Measurements from ENCODE around the gene MAP7D1. TPM values are rescaled to one million over a fixed set of nuclear protein-coding genes. Genes with fewer than 3 reads are reported as not detected.
A peak's percentile ranks its signal among the peaks of the same experiment; 100 is the strongest.

Gene MAP7D1
- total RNA-seq, 1 donor from 2014 or later, result 71.0 TPM

- no peak overlapping the region for H3K4me3 ChIP-seq (ENCODE audit: low read length in 3 of 3)
- peaks cover 0 to 11% (median 0%) of the 10 kb centered on the region in 3 donors for H3K4me1 ChIP-seq (ENCODE audit: control insufficient read depth in 3 of 3, insufficient read depth in 3 of 3, low read length in 3 of 3)
- H3K9me3 ChIP-seq (ENCODE audit: control insufficient read depth in 3 of 3, low read length in 3 of 3), result no peaks in the 10 kb centered on the region
- no peak overlapping the region for H3K9ac ChIP-seq (ENCODE audit: low read depth in 1 of 3, low read length in 3 of 3)
- H3K36me3 ChIP-seq (ENCODE audit: control insufficient read depth in 3 of 3, insufficient read depth in 3 of 3, low read length in 3 of 3), result no peaks in the 10 kb centered on the region
- H3K27me3 ChIP-seq (ENCODE audit: control insufficient read depth in 3 of 3, insufficient read depth in 3 of 3, low read length in 3 of 3), result peaks cover 0 to 4% (median 0%) of the 10 kb centered on the region in 3 donors
- H3K27ac ChIP-seq (ENCODE audit: low read depth, low read length), result no peak overlapping the region
Observed at GRCh38 chr1:36116901-36117300, 39.1 kb upstream of the MAP7D1 start.

DNA sequence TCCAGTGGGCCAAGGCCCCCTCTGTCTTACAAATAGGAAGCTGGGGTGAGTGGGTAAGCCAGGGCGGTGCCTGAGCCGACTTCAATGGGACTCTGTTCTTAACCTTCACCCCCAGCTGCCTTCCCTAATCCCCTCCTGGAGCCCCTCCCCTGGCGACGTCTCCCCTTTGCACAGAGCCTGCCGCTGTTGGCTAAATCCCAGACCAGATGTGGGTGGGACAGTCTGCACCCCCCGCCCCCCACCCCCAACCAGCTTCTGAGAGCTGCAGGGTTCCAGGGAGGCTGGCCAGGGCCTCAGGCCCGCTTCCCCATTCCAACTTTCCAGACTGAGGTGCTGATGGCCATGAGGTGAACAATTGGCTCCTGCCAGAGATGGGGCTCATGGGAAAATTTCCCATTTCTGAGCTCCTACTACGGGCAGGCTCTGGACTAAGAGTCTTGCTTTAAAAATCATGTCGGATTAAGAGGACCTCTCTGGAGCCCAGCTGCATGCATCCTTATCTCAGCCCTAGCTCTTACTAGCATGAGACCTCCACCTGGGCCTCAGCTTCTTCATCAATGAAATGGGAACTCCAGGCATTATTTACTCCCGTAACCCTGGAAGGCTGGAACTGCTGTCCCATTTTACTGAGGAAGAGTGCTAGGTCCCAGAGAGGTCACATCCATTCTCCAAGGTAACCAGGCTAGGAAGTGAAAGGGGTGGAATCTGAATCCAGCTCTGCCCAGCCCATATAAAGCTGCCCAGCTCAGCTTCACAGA lies 37.3 kb upstream of the MAP7D1 start:
- Histone ChIP-seq H3K9me3 (ENCODE audit: control insufficient read depth in 3 of 3, low read length in 3 of 3) (no peaks in the 10 kb centered on the region), H3K36me3 (ENCODE audit: control insufficient read depth in 3 of 3, insufficient read depth in 3 of 3, low read length in 3 of 3) (no peaks in the 10 kb centered on the region), H3K4me3 (ENCODE audit: low read length in 3 of 3) (no peak overlapping the region), H3K4me1 (ENCODE audit: control insufficient read depth in 3 of 3, insufficient read depth in 3 of 3, low read length in 3 of 3) (peaks cover 0 to 11% (median 0%) of the 10 kb centered on the region in 3 donors), H3K9ac (ENCODE audit: low read depth in 1 of 3, low read length in 3 of 3) (no peak overlapping the region), H3K27ac (ENCODE audit: low read depth, low read length) (no peak overlapping the region), H3K27me3 (ENCODE audit: control insufficient read depth in 3 of 3, insufficient read depth in 3 of 3, low read length in 3 of 3) (peaks cover 0 to 4% (median 3%) of the 10 kb centered on the region in 3 donors)

DNA sequence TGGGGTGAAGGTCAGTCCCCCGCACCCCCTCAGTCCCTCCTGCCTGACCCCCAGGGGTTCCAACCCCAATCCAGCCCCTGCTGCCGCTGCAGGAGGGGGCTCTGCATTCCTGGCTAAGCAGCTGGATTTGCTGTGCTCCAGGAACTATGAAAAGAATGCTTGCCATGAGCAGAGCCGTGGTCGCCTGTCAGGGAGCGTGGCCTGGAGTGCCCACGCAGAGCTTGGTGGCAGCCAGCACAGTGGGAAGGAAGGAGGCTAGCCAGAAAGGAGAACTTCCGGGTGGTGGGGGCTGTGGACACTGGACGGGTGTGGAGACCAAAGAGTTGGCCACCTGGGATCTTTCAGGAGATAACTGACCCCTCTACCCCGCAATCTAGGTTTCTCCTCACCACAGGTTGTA lies 36.5 kb upstream of the MAP7D1 start:
- H3K9me3 ChIP-seq (ENCODE audit: control insufficient read depth in 3 of 3, low read length in 3 of 3), result no peaks in the 10 kb centered on the region
- no peaks in the 10 kb centered on the region for H3K36me3 ChIP-seq (ENCODE audit: control insufficient read depth in 3 of 3, insufficient read depth in 3 of 3, low read length in 3 of 3)
- H3K4me1 ChIP-seq (ENCODE audit: control insufficient read depth in 3 of 3, insufficient read depth in 3 of 3, low read length in 3 of 3), result peaks cover 0 to 11% (median 0%) of the 10 kb centered on the region in 3 donors
- H3K9ac ChIP-seq (ENCODE audit: low read depth in 1 of 3, low read length in 3 of 3), result no peak overlapping the region
- H3K27ac ChIP-seq (ENCODE audit: low read depth, low read length), result no peak overlapping the region
- H3K27me3 ChIP-seq (ENCODE audit: control insufficient read depth in 3 of 3, insufficient read depth in 3 of 3, low read length in 3 of 3), result peaks cover 6 to 10% (median 8%) of the 10 kb centered on the region in 3 donors
- no peak overlapping the region for H3K4me3 ChIP-seq (ENCODE audit: low read length in 3 of 3)

DNA sequence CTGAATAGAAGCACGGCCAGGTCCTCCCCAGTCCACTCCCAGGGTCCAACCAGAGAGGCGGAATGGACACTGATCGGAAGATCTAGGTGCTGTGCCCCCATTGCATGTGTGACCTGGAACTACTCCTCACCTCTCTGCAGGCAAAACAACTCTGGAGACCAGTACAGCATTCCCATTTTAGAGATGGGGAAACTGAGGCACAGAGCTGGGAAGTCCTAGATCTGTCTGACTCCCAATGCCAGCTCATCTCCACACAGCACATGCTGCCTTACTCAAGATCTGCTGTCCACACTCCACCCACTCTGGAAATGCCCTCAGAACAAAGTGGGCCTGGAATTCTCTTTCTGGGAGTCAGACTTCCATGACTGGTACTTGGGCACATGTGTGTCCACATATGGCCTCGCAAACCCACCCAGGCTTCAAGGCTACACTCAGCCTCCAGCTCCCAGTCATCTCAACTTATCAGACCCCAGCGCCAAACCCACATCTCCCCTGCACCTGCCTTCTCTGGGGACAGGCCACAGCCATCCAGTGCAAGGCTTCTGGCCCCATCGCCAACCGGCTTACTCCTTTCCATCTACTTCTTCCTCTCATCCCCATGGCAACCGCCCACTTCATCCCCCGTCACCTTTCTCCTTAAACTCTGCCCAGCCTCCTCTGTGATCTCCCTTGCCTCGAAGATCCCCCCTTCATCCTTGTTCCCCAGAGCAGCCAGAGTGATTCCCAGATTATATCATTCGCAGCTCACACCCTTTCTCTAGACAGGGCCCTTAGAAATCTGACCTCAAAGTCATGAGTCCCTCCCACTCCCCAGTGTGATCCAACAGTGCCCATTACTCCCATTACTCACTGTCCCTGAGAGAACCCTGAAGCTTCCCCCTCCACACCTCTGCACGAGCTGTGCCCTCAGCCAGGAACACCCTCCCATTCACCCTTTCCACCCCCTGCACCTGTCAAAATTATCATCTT lies 33.6 kb upstream of the MAP7D1 start:
- Histone ChIP-seq H3K9me3 (ENCODE audit: control insufficient read depth in 3 of 3, low read length in 3 of 3) (no peaks in the 10 kb centered on the region), H3K27me3 (ENCODE audit: control insufficient read depth in 3 of 3, insufficient read depth in 3 of 3, low read length in 3 of 3) (peaks cover 19% of the 10 kb centered on the region in 3 donors), H3K4me3 (ENCODE audit: low read length in 3 of 3) (no peak overlapping the region), H3K36me3 (ENCODE audit: control insufficient read depth in 3 of 3, insufficient read depth in 3 of 3, low read length in 3 of 3) (no peaks in the 10 kb centered on the region), H3K27ac (ENCODE audit: low read depth, low read length) (no peak overlapping the region), H3K9ac (ENCODE audit: low read depth in 1 of 3, low read length in 3 of 3) (no peak overlapping the region), H3K4me1 (ENCODE audit: control insufficient read depth in 3 of 3, insufficient read depth in 3 of 3, low read length in 3 of 3) (peaks cover 2 to 8% (median 5%) of the 10 kb centered on the region in 3 donors)

- peaks cover 19% of the 10 kb centered on the region in 3 donors for H3K27me3 ChIP-seq (ENCODE audit: control insufficient read depth in 3 of 3, insufficient read depth in 3 of 3, low read length in 3 of 3)
- H3K9me3 ChIP-seq (ENCODE audit: control insufficient read depth in 3 of 3, low read length in 3 of 3), result no peaks in the 10 kb centered on the region
- H3K4me1 ChIP-seq (ENCODE audit: control insufficient read depth in 3 of 3, insufficient read depth in 3 of 3, low read length in 3 of 3), result peaks cover 2 to 8% (median 5%) of the 10 kb centered on the region in 3 donors
- H3K27ac ChIP-seq (ENCODE audit: low read depth, low read length), result no peak overlapping the region
- H3K9ac ChIP-seq (ENCODE audit: low read depth in 1 of 3, low read length in 3 of 3), result no peak overlapping the region
- H3K36me3 ChIP-seq (ENCODE audit: control insufficient read depth in 3 of 3, insufficient read depth in 3 of 3, low read length in 3 of 3), result no peaks in the 10 kb centered on the region
- H3K4me3 ChIP-seq (ENCODE audit: low read length in 3 of 3), result no peak overlapping the region
Observed at GRCh38 chr1:36123356-36123755, 32.6 kb upstream of the MAP7D1 start.

DNA sequence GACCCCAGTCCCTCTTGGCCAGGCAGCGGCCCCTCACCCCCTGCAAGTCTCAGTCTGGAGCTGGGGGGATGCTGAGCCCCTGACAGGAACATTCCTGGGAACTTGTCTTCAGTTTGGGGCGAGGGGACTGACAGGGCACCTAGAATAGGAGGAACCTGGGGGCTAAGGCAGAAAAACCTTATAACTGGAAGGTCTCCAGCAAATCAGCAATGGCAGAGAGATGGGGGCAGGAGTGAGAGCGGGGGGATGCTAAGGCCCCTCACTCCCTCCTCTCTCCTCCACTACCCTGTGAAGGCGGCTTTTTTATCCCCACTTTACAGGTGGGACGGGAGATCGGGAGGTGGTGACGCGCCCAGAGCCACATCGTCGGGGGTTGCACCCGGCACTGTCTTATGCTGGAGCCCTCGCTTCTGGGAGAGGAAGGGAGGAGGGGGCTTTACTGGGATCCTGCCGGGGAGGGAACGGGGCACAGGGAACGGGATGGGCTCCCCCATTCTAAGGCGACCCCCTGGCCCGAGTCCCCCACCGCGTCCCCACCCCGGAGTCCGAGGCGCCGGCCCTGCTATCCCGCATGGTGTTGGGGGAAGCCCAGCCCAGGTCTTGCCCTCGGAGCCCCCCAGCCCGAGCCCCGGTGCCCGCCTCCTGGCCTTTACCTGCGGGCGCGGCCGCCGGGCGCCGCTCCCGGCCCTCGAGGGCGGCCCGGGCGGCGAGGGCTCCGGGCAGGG lies 31.4 kb upstream of the MAP7D1 start:
- Histone ChIP-seq H3K4me3 (ENCODE audit: low read length in 3 of 3) (no peak overlapping the region), H3K36me3 (ENCODE audit: control insufficient read depth in 3 of 3, insufficient read depth in 3 of 3, low read length in 3 of 3) (no peaks in the 10 kb centered on the region), H3K4me1 (ENCODE audit: control insufficient read depth in 3 of 3, insufficient read depth in 3 of 3, low read length in 3 of 3) (peaks cover 2 to 5% (median 3%) of the 10 kb centered on the region in 3 donors), H3K9me3 (ENCODE audit: control insufficient read depth in 3 of 3, low read length in 3 of 3) (no peaks in the 10 kb centered on the region), H3K27me3 (ENCODE audit: control insufficient read depth in 3 of 3, insufficient read depth in 3 of 3, low read length in 3 of 3) (peaks cover 19% of the 10 kb centered on the region in 3 donors), H3K27ac (ENCODE audit: low read depth, low read length) (no peak overlapping the region), H3K9ac (ENCODE audit: low read depth in 1 of 3, low read length in 3 of 3) (no peak overlapping the region)

DNA sequence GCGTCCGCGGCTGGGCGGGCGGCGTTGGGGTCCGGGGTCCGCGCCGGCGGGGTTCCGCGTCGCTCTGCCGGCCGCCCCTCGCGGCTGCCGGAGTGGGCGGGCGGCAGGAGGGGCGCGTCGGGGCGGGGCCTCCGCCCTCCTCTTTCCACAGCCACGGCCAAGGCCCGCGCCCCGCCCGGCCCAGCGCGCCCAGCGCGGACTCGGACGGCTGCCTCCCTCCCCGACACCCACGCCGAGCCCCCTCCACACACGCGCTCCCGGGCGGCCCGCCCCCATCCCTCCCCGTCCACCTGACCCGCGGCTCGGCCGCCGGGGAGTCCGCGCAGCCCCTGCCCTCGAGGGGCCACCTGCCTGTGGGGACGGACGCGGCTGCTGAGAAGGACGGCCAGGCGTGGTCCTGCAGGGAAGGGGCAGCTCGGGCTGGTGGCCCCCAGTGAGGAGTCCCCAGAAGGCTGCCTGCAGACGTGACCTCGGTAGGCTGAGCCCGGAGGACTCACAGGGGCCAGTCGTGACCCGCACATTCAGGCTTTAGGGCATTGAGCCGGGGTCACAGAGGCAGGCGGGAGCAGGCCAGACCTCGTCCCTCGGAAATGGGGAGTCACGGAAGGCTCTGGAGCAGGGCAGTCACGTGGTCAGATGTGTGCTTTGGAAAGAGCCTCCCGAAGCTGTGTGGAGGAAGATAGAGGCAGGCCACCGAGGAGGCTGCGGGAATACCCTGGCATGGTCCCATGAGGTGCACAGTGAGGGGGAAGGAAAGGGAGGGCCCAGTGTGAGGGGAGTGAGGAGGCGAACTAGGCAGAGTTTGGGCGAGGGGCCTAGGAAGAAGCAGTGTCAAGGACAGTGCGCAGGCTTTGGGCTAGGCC lies 30.6 kb upstream of the MAP7D1 start, which contains the start of gene COL8A2:
Gene COL8A2, minus strand, starts transcription at position 94 of the 863 bp plus-strand sequence. CDS start 24,980 bp downstream, outside the sequence.
- Histone ChIP-seq H3K9ac (ENCODE audit: low read depth in 1 of 3, low read length in 3 of 3) (peak within 1 kb of the TSS in 2 of 3 donors; percentile 33 to 50), H3K9me3 (ENCODE audit: control insufficient read depth in 3 of 3, low read length in 3 of 3) (no peaks in the 10 kb centered on the region), H3K27ac (ENCODE audit: low read depth, low read length) (no peak within 1 kb of the TSS), H3K4me3 (ENCODE audit: low read length in 3 of 3) (peak within 1 kb of the TSS in 2 of 3 donors; percentile 22 to 43), H3K4me1 (ENCODE audit: control insufficient read depth in 3 of 3, insufficient read depth in 3 of 3, low read length in 3 of 3) (peaks cover 2 to 5% (median 3%) of the 10 kb centered on the region in 3 donors), H3K27me3 (ENCODE audit: control insufficient read depth in 3 of 3, insufficient read depth in 3 of 3, low read length in 3 of 3) (peaks cover 19% of the 10 kb centered on the region in 3 donors), H3K36me3 (ENCODE audit: control insufficient read depth in 3 of 3, insufficient read depth in 3 of 3, low read length in 3 of 3) (no peaks in the 10 kb centered on the region)

- Histone ChIP-seq H3K9ac (ENCODE audit: low read depth in 1 of 3, low read length in 3 of 3) (peak overlapping the region in 1 of 3 donors; percentile 50), H3K9me3 (ENCODE audit: control insufficient read depth in 3 of 3, low read length in 3 of 3) (no peaks in the 10 kb centered on the region), H3K4me3 (ENCODE audit: low read length in 3 of 3) (no peak overlapping the region), H3K4me1 (ENCODE audit: control insufficient read depth in 3 of 3, insufficient read depth in 3 of 3, low read length in 3 of 3) (peaks cover 2 to 5% (median 3%) of the 10 kb centered on the region in 3 donors), H3K27me3 (ENCODE audit: control insufficient read depth in 3 of 3, insufficient read depth in 3 of 3, low read length in 3 of 3) (peaks cover 19% of the 10 kb centered on the region in 3 donors), H3K27ac (ENCODE audit: low read depth, low read length) (no peak overlapping the region), H3K36me3 (ENCODE audit: control insufficient read depth in 3 of 3, insufficient read depth in 3 of 3, low read length in 3 of 3) (no peaks in the 10 kb centered on the region)
Observed at GRCh38 chr1:36126005-36126716, 29.8 kb upstream of the MAP7D1 start.
